Measurements from ENCODE around the gene IQCF5. TPM values are rescaled to one million over a fixed set of nuclear protein-coding genes. Genes with fewer than 3 reads are reported as not detected.

Gene IQCF5
- total and polyA plus RNA-seq, 4 donors, result not detected

GRCh38 chr3:51828297-51828696 lies 47.1 kb downstream of the IQCF5 start (continued):
- TF ChIP-seq, protein P1, sequence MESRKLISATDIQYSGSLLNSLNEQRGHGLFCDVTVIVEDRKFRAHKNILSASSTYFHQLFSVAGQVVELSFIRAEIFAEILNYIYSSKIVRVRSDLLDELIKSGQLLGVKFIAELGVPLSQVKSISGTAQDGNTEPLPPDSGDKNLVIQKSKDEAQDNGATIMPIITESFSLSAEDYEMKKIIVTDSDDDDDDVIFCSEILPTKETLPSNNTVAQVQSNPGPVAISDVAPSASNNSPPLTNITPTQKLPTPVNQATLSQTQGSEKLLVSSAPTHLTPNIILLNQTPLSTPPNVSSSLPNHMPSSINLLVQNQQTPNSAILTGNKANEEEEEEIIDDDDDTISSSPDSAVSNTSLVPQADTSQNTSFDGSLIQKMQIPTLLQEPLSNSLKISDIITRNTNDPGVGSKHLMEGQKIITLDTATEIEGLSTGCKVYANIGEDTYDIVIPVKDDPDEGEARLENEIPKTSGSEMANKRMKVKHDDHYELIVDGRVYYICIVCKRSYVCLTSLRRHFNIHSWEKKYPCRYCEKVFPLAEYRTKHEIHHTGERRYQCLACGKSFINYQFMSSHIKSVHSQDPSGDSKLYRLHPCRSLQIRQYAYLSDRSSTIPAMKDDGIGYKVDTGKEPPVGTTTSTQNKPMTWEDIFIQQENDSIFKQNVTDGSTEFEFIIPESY (IDR thresholded peaks at IDR 0.05), result no peak
- TF ChIP-seq TAF1 (conservative IDR thresholded peaks at IDR 0.05), result no peak

Small RNA genes lying within 50 kb of the gene (small RNA-seq; reads per million reads assigned to genes)
- 0.07 reads per million for gene RN7SL504P

Other genes starting within 250 kb of the IQCF5 start
- 10 to 100 TPM; 21.2 to 31.2 TPM for gene TEX264, start 204.3 kb downstream of the IQCF5 start, total RNA-seq
- gene TEX264, start 204.3 kb downstream of the IQCF5 start, polyA plus RNA-seq, result 10 to 100 TPM; 40.0 to 48.4 TPM
- gene GRM2, start 168.5 kb downstream of the IQCF5 start, total RNA-seq, result under 1 TPM in 1 of 2 donors, not detected in 1; 0.08 TPM
- gene GRM2, start 168.5 kb downstream of the IQCF5 start, polyA plus RNA-seq, result under 1 TPM in 1 of 2 donors, not detected in 1; 0.02 TPM
- gene IQCF6, start 96.4 kb downstream of the IQCF5 start, total RNA-seq, result not detected
- gene IQCF6, start 96.4 kb downstream of the IQCF5 start, polyA plus RNA-seq, result not detected
- not detected for gene IQCF2, start 14.0 kb downstream of the IQCF5 start, total RNA-seq
- not detected for gene IQCF2, start 14.0 kb downstream of the IQCF5 start, polyA plus RNA-seq
- not detected for gene IQCF1, start 27.8 kb upstream of the IQCF5 start, total RNA-seq
- not detected for gene IQCF1, start 27.8 kb upstream of the IQCF5 start, polyA plus RNA-seq
- gene RRP9, start 66.3 kb upstream of the IQCF5 start, total RNA-seq, result 1 to 10 TPM; 6.5 to 8.3 TPM
- 10 to 100 TPM in 1 of 2 donors, 1 to 10 TPM in 1; 7.4 to 11.0 TPM for gene RRP9, start 66.3 kb upstream of the IQCF5 start, polyA plus RNA-seq
- gene PARP3, start 66.8 kb upstream of the IQCF5 start, total RNA-seq, result 10 to 100 TPM in 1 of 2 donors, 1 to 10 TPM in 1; 1.5 to 21.4 TPM
- gene PARP3, start 66.8 kb upstream of the IQCF5 start, polyA plus RNA-seq, result 10 to 100 TPM in 1 of 2 donors, 1 to 10 TPM in 1; 9.3 to 16.1 TPM
- gene GPR62, start 79.8 kb upstream of the IQCF5 start, total RNA-seq, result under 1 TPM in 1 of 2 donors, not detected in 1; 0.08 TPM
- gene GPR62, start 79.8 kb upstream of the IQCF5 start, polyA plus RNA-seq, result under 1 TPM in 1 of 2 donors, not detected in 1; 0.07 TPM
- gene PCBP4, start 91.9 kb upstream of the IQCF5 start, total RNA-seq, result 1 to 10 TPM; 4.0 to 4.9 TPM
- 1 to 10 TPM; 2.7 to 7.9 TPM for gene PCBP4, start 91.9 kb upstream of the IQCF5 start, polyA plus RNA-seq
- 10 to 100 TPM; 24.3 to 43.3 TPM for gene ABHD14B, start 98.4 kb upstream of the IQCF5 start, total RNA-seq
- 100 to 1,000 TPM in 1 of 2 donors, 10 to 100 TPM in 1; 90.6 to 127 TPM for gene ABHD14B, start 98.4 kb upstream of the IQCF5 start, polyA plus RNA-seq
- gene ABHD14A, start 99.5 kb upstream of the IQCF5 start, total RNA-seq, result 10 to 100 TPM in 1 of 2 donors, 1 to 10 TPM in 1; 8.2 to 10.5 TPM
- gene ABHD14A, start 99.5 kb upstream of the IQCF5 start, polyA plus RNA-seq, result 10 to 100 TPM; 16.3 to 19.9 TPM
- gene ACY1, start 107.9 kb upstream of the IQCF5 start, total RNA-seq, result 100 to 1,000 TPM in 1 of 2 donors, 10 to 100 TPM in 1; 69.5 to 241 TPM
- gene ACY1, start 107.9 kb upstream of the IQCF5 start, polyA plus RNA-seq, result 100 to 1,000 TPM; 234 to 274 TPM
- 100 to 1,000 TPM; 292 to 358 TPM for gene RPL29, start 120.3 kb upstream of the IQCF5 start, total RNA-seq
- gene RPL29, start 120.3 kb upstream of the IQCF5 start, polyA plus RNA-seq, result 100 to 1,000 TPM; 418 to 789 TPM
- gene DUSP7, start 181.0 kb upstream of the IQCF5 start, total RNA-seq, result 1 to 10 TPM; 3.7 to 5.0 TPM
- 1 to 10 TPM; 1.5 to 3.7 TPM for gene DUSP7, start 181.0 kb upstream of the IQCF5 start, polyA plus RNA-seq